Measurements from ENCODE around the gene IMMT.
A peak's percentile ranks its signal among the peaks of the same experiment; 100 is the strongest.

IMMT gene

GRCh38 chr2:86138736-86139625 lies 56.3 kb downstream of the IMMT start:
- DNase-seq: no peak

DNA sequence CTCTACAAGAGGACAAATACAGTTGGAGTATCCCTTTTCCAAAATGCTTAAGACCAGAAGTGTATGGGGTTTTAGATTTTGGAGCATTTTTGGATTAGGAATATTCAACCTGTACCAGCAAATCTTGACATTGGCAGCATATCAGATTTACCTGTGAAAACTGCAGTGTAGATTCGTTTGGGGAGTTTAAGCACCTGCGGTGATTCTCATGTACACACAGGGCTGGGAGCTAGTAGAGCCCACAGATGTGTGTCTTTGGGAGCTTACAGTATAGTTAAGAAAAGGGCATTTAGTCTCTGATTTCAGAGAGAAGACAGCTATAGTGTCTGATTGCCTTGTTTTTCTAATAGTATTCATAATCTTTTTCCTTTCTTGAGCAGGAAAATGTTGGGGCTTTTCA lies 59.1 kb downstream of the IMMT start:
- no peak for DNase-seq

GRCh38 chr2:86135653-86136052 lies 59.6 kb downstream of the IMMT start:
- no peak for DNase-seq

DNA sequence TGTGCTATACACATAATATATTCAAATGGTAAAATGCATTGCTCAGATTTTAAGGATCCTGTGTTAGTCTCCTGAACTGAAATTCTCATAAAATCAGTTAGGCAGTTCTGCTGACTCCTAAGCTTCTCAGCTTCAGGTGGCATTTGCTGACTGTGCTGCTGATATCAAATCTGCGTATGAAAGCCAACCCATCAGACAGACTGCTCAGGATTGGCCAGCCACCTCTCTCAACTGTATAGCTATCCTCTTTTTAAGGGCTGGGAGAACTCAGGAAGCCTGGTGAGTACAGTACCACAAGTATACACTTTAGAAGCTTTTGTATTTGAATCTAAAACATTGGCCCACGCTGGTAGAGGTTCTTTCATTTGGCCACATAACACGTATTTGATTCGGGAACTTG lies 60.6 kb downstream of the IMMT start:
- DNase-seq: no peak

DNA sequence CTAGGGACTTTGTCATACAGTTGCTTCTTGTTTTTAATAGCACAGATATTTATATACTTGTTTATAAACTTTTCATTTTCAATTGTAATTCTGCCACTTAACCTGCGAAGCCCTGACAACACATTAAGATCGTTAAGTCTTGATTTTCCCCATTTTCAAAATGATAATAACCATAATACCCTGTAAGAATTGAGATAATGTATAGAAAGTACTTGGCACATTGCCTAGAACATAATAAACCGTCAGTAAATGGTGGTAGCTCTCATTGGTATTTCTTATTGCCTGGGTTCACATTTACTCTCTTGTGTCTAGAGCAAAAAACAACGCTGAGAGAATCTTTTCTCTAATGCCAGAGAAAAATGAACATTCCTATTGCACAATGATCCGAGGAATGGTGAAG lies 70.6 kb downstream of the IMMT start:
- DNase-seq: no peak

GRCh38 chr2:86123328-86123925 lies 71.8 kb downstream of the IMMT start:
- no peak for DNase-seq

- DNase-seq: no peak
Measured at GRCh38 chr2:86118130-86118529, 77.1 kb downstream of the IMMT start.

DNA sequence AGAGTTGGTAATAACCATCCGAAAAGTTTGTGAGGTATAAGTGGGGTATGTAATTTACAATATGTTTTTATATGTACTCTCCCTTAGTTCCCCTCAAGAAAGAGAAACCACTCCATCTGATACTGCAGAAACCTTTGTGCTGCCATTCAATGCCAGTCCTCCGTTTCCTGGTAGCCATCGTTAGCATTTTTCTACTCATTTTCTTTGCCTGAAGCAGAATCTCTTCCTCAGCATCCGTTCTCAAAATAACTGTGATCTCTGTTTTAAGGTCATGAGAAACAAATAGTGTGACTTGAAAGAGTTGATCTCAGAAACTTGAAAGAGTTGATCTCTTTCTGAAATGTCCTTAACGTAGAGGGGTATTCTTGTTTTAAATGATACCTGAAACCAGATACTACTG lies 88.2 kb downstream of the IMMT start:
- no peak for DNase-seq

GRCh38 chr2:86105969-86106945 lies 89.0 kb downstream of the IMMT start, which contains the start of gene PTCD3:
Gene PTCD3, plus strand, starts transcription at chr2:86106235. Its CDS starts 13 bp downstream, at chr2:86106248.
- DNase-seq: peak; percentile 97

DNA sequence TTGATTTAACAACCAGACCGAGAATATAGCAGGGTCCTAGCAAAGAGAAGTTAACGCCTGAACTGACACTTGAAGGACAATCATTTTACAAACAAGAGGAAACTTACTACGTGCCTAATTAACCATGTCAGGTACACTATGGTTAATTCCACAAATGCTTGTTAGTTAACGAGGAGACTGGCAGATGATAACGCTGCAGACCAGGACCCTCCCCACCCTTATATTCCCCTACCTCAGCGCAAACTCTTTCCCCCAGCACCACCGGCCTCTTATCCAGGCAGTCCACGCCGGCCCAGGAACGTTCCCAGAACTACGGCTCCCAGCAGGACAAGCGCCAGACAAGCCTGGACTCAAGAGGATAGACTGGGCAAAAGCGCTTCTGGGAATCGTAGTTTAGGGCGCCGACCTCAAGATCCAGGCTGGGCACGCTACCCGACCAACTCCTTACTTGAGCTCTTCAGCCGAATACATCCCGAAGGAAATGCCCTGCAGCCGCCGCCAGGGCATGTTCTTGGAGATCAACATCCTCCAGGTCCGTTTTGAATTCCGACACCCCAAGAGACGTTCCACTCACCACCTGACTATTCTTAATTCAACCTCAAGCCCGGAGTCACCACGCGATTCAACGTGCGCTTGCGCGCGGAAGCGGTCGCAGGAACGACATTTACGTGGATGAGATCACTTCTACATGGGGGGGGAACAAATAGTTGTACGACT lies 89.9 kb downstream of the IMMT start, which contains the start of gene POLR1A:
Gene POLR1A (minus strand): TSS at position 635 of the 717 bp plus-strand sequence. CDS start 110 bp downstream, at position 525.
- DNase-seq: peak; percentile 96

- no peak for DNase-seq
Measured at GRCh38 chr2:86102157-86102556, 93.1 kb downstream of the IMMT start.

DNA sequence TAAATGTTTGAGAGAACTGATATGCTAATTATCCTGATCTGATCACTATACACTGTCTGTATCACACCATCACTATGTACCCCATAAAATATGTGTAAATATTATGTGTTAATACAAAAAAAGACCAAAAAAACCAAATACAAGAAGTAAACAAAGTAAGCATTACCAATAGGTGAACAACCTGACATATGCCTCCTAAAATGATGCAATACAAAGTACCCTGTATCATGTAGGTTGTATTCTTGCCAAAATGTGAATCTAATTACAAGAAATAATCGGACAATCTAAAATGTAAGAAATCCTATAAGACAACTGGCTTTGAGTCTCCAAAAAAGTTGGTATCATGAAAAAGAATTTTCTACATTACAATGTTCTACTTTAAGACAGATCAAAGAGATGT lies 97.3 kb downstream of the IMMT start:
- DNase-seq: no peak

DNA sequence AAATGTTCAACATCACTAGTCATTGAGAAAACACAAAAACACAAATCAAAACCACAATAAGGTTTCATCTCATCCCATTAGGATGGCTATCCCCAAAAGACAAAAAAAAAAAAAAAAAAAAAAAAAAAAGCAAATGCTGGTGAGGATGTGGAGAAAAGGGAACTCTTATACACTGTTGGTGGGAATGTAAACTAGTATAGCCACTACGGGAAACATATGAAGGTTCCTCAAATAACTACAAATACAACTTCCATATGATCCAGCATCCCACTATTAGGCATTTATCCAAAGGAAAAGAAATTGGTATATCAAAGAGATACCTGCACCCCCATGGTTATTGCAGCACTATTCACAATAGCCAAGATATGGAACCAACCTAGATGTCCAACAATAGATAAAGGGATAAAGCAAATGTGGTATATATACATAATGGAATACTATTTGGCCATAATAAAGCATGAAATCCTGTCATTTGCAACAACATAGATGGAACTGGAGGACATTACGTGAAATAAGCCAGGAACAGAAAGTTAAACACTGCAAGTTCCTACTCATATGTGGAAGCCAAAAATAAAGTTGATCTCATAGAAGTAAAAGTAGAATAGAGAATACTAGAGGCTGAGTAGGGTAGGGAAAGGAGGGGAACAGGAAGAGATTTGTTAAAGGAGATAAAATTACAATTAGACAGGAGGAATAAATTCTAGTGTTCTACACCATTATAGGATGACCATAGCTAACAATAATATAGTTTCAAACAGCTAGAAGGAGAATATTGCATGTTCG lies 98.0 kb downstream of the IMMT start:
- no peak for DNase-seq

- no peak for DNase-seq
Measured at GRCh38 chr2:86094229-86094628, 101.0 kb downstream of the IMMT start.

All from NCI-H2171 treated with DMSO at 0.1 percent for 48 hours (cell line).